Muscle layer of duodenum (tissue), 2 donors: ENCODE data around the gene ARSB.

ENCODE experiments used
- H3K27ac ChIP-seq: one replicate; pipeline ENCODE4 v1.7.0; 2013; ENCODE audit warnings: mild to moderate bottlenecking, low read length
- H3K27me3 ChIP-seq: one replicate; pipeline ENCODE4 v1.7.0; 2013; ENCODE audit warnings: low read depth, mild to moderate bottlenecking, control low read depth, low read length
- H3K36me3 ChIP-seq, 2 donors: one replicate each; pipeline ENCODE4 v1.7.0; 2013; ENCODE audit warnings: low read length in 2 of 2, control low read depth in 1 of 2, mild to moderate bottlenecking in 1 of 2; ENCODE audit not compliant: insufficient read depth in 2 of 2, control insufficient read depth in 1 of 2
- H3K4me1 ChIP-seq, 2 donors: one replicate each; pipeline ENCODE4 v1.7.0; 2013; ENCODE audit warnings: low read length in 2 of 2, mild to moderate bottlenecking in 2 of 2, control low read depth in 1 of 2, moderate library complexity in 1 of 2; ENCODE audit not compliant: insufficient read depth in 2 of 2, control insufficient read depth in 1 of 2
- H3K4me3 ChIP-seq, 2 donors: one replicate each; pipeline ENCODE4 v1.7.0; 2013; ENCODE audit warnings: low read length in 2 of 2, low read depth in 1 of 2, mild to moderate bottlenecking in 1 of 2
- H3K9me3 ChIP-seq, 2 donors: one replicate each; pipeline ENCODE4 v1.7.0; 2013; ENCODE audit warnings: low read length in 2 of 2, control low read depth in 1 of 2, mild to moderate bottlenecking in 1 of 2; ENCODE audit not compliant: control insufficient read depth in 1 of 2
- donor health status: healthy.

Gene ARSB

GRCh38 chr5:78808818-78809217 lies 176.3 kb downstream of the ARSB start:
- peaks cover 0 to 16% of the 10 kb centered on the region in 2 donors for H3K4me1 ChIP-seq
- no peaks in the 10 kb centered on the region for H3K9me3 ChIP-seq
- H3K36me3 ChIP-seq = no peaks in the 10 kb centered on the region
- H3K27me3 ChIP-seq = no peaks in the 10 kb centered on the region
- no peak overlapping the region for H3K4me3 ChIP-seq
- no peak overlapping the region for H3K27ac ChIP-seq

GRCh38 chr5:78808380-78808779 lies 176.7 kb downstream of the ARSB start:
- Histone ChIP-seq H3K36me3 (no peaks in the 10 kb centered on the region), H3K4me3 (no peak overlapping the region), H3K27ac (no peak overlapping the region), H3K4me1 (peaks cover 0 to 16% of the 10 kb centered on the region in 2 donors), H3K27me3 (no peaks in the 10 kb centered on the region), H3K9me3 (no peaks in the 10 kb centered on the region)

GRCh38 chr5:78806544-78806943 lies 178.6 kb downstream of the ARSB start:
- Histone ChIP-seq H3K4me1 (peaks cover 0 to 15% of the 10 kb centered on the region in 2 donors), H3K27me3 (no peaks in the 10 kb centered on the region), H3K36me3 (no peaks in the 10 kb centered on the region), H3K27ac (no peak overlapping the region), H3K9me3 (no peaks in the 10 kb centered on the region), H3K4me3 (no peak overlapping the region)

- Histone ChIP-seq H3K27me3 (no peaks in the 10 kb centered on the region), H3K9me3 (no peaks in the 10 kb centered on the region), H3K27ac (no peak overlapping the region), H3K4me1 (peaks cover 0 to 11% of the 10 kb centered on the region in 2 donors), H3K36me3 (peaks cover 0 to 7% of the 10 kb centered on the region in 2 donors), H3K4me3 (no peak overlapping the region)
Observed at GRCh38 chr5:78805474-78806124, 179.5 kb downstream of the ARSB start.

- Histone ChIP-seq H3K36me3 (peaks cover 0 to 7% of the 10 kb centered on the region in 2 donors), H3K9me3 (no peaks in the 10 kb centered on the region), H3K4me1 (peaks cover 0 to 11% of the 10 kb centered on the region in 2 donors), H3K27me3 (no peaks in the 10 kb centered on the region), H3K4me3 (no peak overlapping the region), H3K27ac (no peak overlapping the region)
Observed at GRCh38 chr5:78804995-78805394, 180.1 kb downstream of the ARSB start.

GRCh38 chr5:78803941-78804340 lies 181.2 kb downstream of the ARSB start:
- peaks cover 0 to 3% of the 10 kb centered on the region in 2 donors for H3K4me1 ChIP-seq
- H3K27ac ChIP-seq = no peak overlapping the region
- H3K9me3 ChIP-seq = no peaks in the 10 kb centered on the region
- no peaks in the 10 kb centered on the region for H3K27me3 ChIP-seq
- peaks cover 0 to 7% of the 10 kb centered on the region in 2 donors for H3K36me3 ChIP-seq
- no peak overlapping the region for H3K4me3 ChIP-seq

GRCh38 chr5:78803353-78803752 lies 181.8 kb downstream of the ARSB start:
- Histone ChIP-seq H3K27ac (no peak overlapping the region), H3K9me3 (no peaks in the 10 kb centered on the region), H3K4me3 (no peak overlapping the region)

GRCh38 chr5:78801413-78801812 lies 183.7 kb downstream of the ARSB start:
- Histone ChIP-seq H3K9me3 (no peaks in the 10 kb centered on the region), H3K27me3 (no peaks in the 10 kb centered on the region), H3K27ac (no peak overlapping the region), H3K4me3 (no peak overlapping the region), H3K36me3 (peaks cover 0 to 7% of the 10 kb centered on the region in 2 donors), H3K4me1 (no peaks in the 10 kb centered on the region)

More at GRCh38 chr5:78803353-78803752, 181.8 kb downstream of the ARSB start:
- peaks cover 0 to 7% of the 10 kb centered on the region in 2 donors for H3K36me3 ChIP-seq
- no peaks in the 10 kb centered on the region for H3K27me3 ChIP-seq
- no peaks in the 10 kb centered on the region for H3K4me1 ChIP-seq

- H3K27me3 ChIP-seq = no peaks in the 10 kb centered on the region
- no peaks in the 10 kb centered on the region for H3K4me1 ChIP-seq
- H3K36me3 ChIP-seq = peaks cover 0 to 7% of the 10 kb centered on the region in 2 donors
- H3K27ac ChIP-seq = no peak overlapping the region
- no peaks in the 10 kb centered on the region for H3K9me3 ChIP-seq
- H3K4me3 ChIP-seq = no peak overlapping the region
Observed at GRCh38 chr5:78799266-78800017, 185.7 kb downstream of the ARSB start.

GRCh38 chr5:78798673-78799029 lies 186.5 kb downstream of the ARSB start:
- Histone ChIP-seq H3K4me1 (no peaks in the 10 kb centered on the region), H3K36me3 (peaks cover 0 to 7% of the 10 kb centered on the region in 2 donors), H3K9me3 (no peaks in the 10 kb centered on the region), H3K27ac (no peak overlapping the region), H3K4me3 (no peak overlapping the region), H3K27me3 (no peaks in the 10 kb centered on the region)

GRCh38 chr5:78797936-78798672 lies 187.0 kb downstream of the ARSB start:
- Histone ChIP-seq H3K4me3 (no peak overlapping the region), H3K27me3 (no peaks in the 10 kb centered on the region), H3K9me3 (no peaks in the 10 kb centered on the region), H3K27ac (no peak overlapping the region), H3K4me1 (no peaks in the 10 kb centered on the region), H3K36me3 (peaks cover 0 to 7% of the 10 kb centered on the region in 2 donors)
